ENCODE measurements around the gene SLC4A1AP.

The SLC4A1AP gene

GRCh38 chr2:27721884-27722485 is 58.3 kb downstream of the SLC4A1AP start:
- no peak for DNase-seq

- peak in 1 of 2 donors; percentile 39 for DNase-seq
These were observed 59.9 kb downstream of the SLC4A1AP start for GRCh38 chr2:27723372-27724144.

GRCh38 chr2:27724191-27724590 is 60.5 kb downstream of the SLC4A1AP start:
- DNase-seq, result no peak

GRCh38 chr2:27724905-27725701 is 61.4 kb downstream of the SLC4A1AP start:
- no peak for DNase-seq

GRCh38 chr2:27727257-27727656 is 63.6 kb downstream of the SLC4A1AP start:
- DNase-seq, result no peak

GRCh38 chr2:27728081-27728858 is 64.6 kb downstream of the SLC4A1AP start:
- no peak for DNase-seq

GRCh38 chr2:27729198-27729597 is 65.5 kb downstream of the SLC4A1AP start:
- DNase-seq, result no peak

- DNase-seq, result no peak
These were observed 65.9 kb downstream of the SLC4A1AP start for GRCh38 chr2:27729614-27730013.

GRCh38 chr2:27730261-27730662 is 66.6 kb downstream of the SLC4A1AP start:
- no peak for DNase-seq

- DNase-seq, result no peak
These were observed 67.4 kb downstream of the SLC4A1AP start for GRCh38 chr2:27730980-27731691.

GRCh38 chr2:27734305-27734704 is 70.6 kb downstream of the SLC4A1AP start:
- DNase-seq, result no peak

GRCh38 chr2:27735263-27735904 is 71.7 kb downstream of the SLC4A1AP start:
- peak; percentile 73 to 85 for DNase-seq

GRCh38 chr2:27736031-27736889 is 72.6 kb downstream of the SLC4A1AP start:
- DNase-seq, result no peak

- no peak for DNase-seq
These were observed 73.2 kb downstream of the SLC4A1AP start for GRCh38 chr2:27736890-27737204.

GRCh38 chr2:27737676-27738348 is 74.1 kb downstream of the SLC4A1AP start:
- DNase-seq, result no peak

- no peak for DNase-seq
These were observed 74.8 kb downstream of the SLC4A1AP start for GRCh38 chr2:27738349-27739057.

- DNase-seq, result no peak
These were observed 75.3 kb downstream of the SLC4A1AP start for GRCh38 chr2:27739058-27739373.

GRCh38 chr2:27741673-27742072 is 78.0 kb downstream of the SLC4A1AP start:
- no peak for DNase-seq

- DNase-seq, result no peak
These were observed 78.9 kb downstream of the SLC4A1AP start for GRCh38 chr2:27742571-27742970.

Data from activated CD4-positive, alpha-beta T cell treated with anti-CD3 and anti-CD28 coated beads for 4 hours (primary cell).